ENCODE results near the gene CD101. TPM values are rescaled to one million over a fixed set of nuclear protein-coding genes. Genes with fewer than 3 reads are reported as not detected.

CD101 gene
- total RNA-seq, 4 donors from 2014 or later: 0.35 to 5.3 (median 0.84) TPM

- 79 to 98% methylated on average over 2 of the region's 2 CpGs for WGBS, 2 donors (ENCODE audit: low coverage in 1 of 2)
- no peak for ATAC-seq
- H3K27ac ChIP-seq: no peak overlapping the region
These were observed 6.1 kb downstream of the CD101 start for GRCh38 chr1:117007719-117008013.

GRCh38 chr1:117008656-117009055 is 7.1 kb downstream of the CD101 start:
- no peak for ATAC-seq
- WGBS, 2 donors (ENCODE audit: low coverage in 1 of 2): 54 to 63% methylated on average over 2 of the region's 2 CpGs
- Histone ChIP-seq H3K27ac (no peak overlapping the region), H3K4me3 (no peak overlapping the region), H3K9me3 (no peaks in the 10 kb centered on the region), H3K27me3 (no peaks in the 10 kb centered on the region), H3K4me1 (no peaks in the 10 kb centered on the region), H3K36me3 (no peaks in the 10 kb centered on the region)
- TF ChIP-seq POLR2A (IDR thresholded peaks at IDR 0.05) (no peak), EP300 (IDR thresholded peaks at IDR 0.05) (no peak)

More at GRCh38 chr1:117007719-117008013, 6.1 kb downstream of the CD101 start:
- no peaks in the 10 kb centered on the region for H3K9me3 ChIP-seq
- H3K4me3 ChIP-seq: no peak overlapping the region
- TF ChIP-seq CTCF (IDR thresholded peaks at IDR 0.05) (no peak), POLR2AphosphoS5 (IDR thresholded peaks at IDR 0.05) (no peak), POLR2A (IDR thresholded peaks at IDR 0.05) (no peak), EP300 (IDR thresholded peaks at IDR 0.05) (no peak)
- no peaks in the 10 kb centered on the region for H3K36me3 ChIP-seq
- no peaks in the 10 kb centered on the region for H3K27me3 ChIP-seq
- no peaks in the 10 kb centered on the region for H3K4me1 ChIP-seq

GRCh38 chr1:117009132-117009531 is 7.6 kb downstream of the CD101 start:
- 59 to 75% methylated on average over 2 to 3 of the region's 3 CpGs for WGBS, 2 donors (ENCODE audit: low coverage in 1 of 2)
- Histone ChIP-seq H3K27ac (no peak overlapping the region), H3K9me3 (no peaks in the 10 kb centered on the region), H3K4me3 (no peak overlapping the region), H3K36me3 (no peaks in the 10 kb centered on the region), H3K27me3 (no peaks in the 10 kb centered on the region), H3K4me1 (no peaks in the 10 kb centered on the region)
- TF ChIP-seq EP300 (IDR thresholded peaks at IDR 0.05): no peak
- TF ChIP-seq POLR2AphosphoS5 (IDR thresholded peaks at IDR 0.05): no peak
- TF ChIP-seq CTCF (IDR thresholded peaks at IDR 0.05): no peak
- no peak for TF ChIP-seq POLR2A (IDR thresholded peaks at IDR 0.05)
- no peak for ATAC-seq

- H3K27me3 ChIP-seq: no peaks in the 10 kb centered on the region
- no peak for ATAC-seq
- H3K4me3 ChIP-seq: no peak overlapping the region
- H3K27ac ChIP-seq: no peak overlapping the region
- no peaks in the 10 kb centered on the region for H3K36me3 ChIP-seq
- 87% methylated on average over 2 of the region's 3 CpGs; no CpG with 5 or more reads in 1 of the 2 donors for WGBS, 2 donors (ENCODE audit: low coverage in 1 of 2)
- no peaks in the 10 kb centered on the region for H3K9me3 ChIP-seq
- TF ChIP-seq POLR2AphosphoS5 (IDR thresholded peaks at IDR 0.05) (no peak), EP300 (IDR thresholded peaks at IDR 0.05) (no peak), POLR2A (IDR thresholded peaks at IDR 0.05) (no peak), CTCF (IDR thresholded peaks at IDR 0.05) (no peak)
- no peaks in the 10 kb centered on the region for H3K4me1 ChIP-seq
These were observed 8.9 kb downstream of the CD101 start for GRCh38 chr1:117010310-117010969.

- Histone ChIP-seq H3K36me3 (no peaks in the 10 kb centered on the region), H3K4me3 (no peak overlapping the region), H3K9me3 (no peaks in the 10 kb centered on the region), H3K4me1 (no peaks in the 10 kb centered on the region), H3K27ac (no peak overlapping the region), H3K27me3 (no peaks in the 10 kb centered on the region)
- no peak for ATAC-seq
- WGBS, 2 donors (ENCODE audit: low coverage in 1 of 2): 96 to 100% methylated on average over 1 to 3 of the region's 3 CpGs
- no peak for TF ChIP-seq EP300 (IDR thresholded peaks at IDR 0.05)
- TF ChIP-seq POLR2A (IDR thresholded peaks at IDR 0.05): no peak
- no peak for TF ChIP-seq POLR2AphosphoS5 (IDR thresholded peaks at IDR 0.05)
- TF ChIP-seq CTCF (IDR thresholded peaks at IDR 0.05): no peak
These were observed 9.8 kb downstream of the CD101 start for GRCh38 chr1:117011334-117011733.
